Left lung (tissue), 10 donors: Measurements from ENCODE around the gene WWOX. TPM values are rescaled to one million over a fixed set of nuclear protein-coding genes. Genes with fewer than 3 reads are reported as not detected.

ENCODE experiments used
- ATAC-seq: fragments of 200-7000 bp; cut with Tn5 transposase; one replicate; pipeline ENCODE4 v1.9.1; 2020; ENCODE audit warnings: moderate library complexity
- DNase-seq, 4 donors: peaks; one replicate each; pipeline ENCODE4 v3.0.0-alpha.2; 2013 to 2020
- H3K27ac ChIP-seq, 2 donors: fragments of 200-600 bp; sonication (generic) in 1 of 2; one replicate each; pipeline versions ENCODE4 v1.5.0 to v1.8.0; 2020 to 2021
- H3K27me3 ChIP-seq, 2 donors: fragments of 200-600 bp; sonication (generic) in 1 of 2; one replicate each; pipeline versions ENCODE4 v1.5.0 to v1.8.0; 2020 to 2021
- H3K36me3 ChIP-seq, 2 donors: fragments of 200-600 bp; sonication (generic) in 1 of 2; one replicate each; pipeline versions ENCODE4 v1.5.0 to v1.8.0; 2020 to 2021
- H3K4me1 ChIP-seq, 2 donors: fragments of 200-600 bp; one replicate each; pipeline ENCODE4 v1.8.0; 2021
- H3K4me3 ChIP-seq, 2 donors: fragments of 200-600 bp; sonication (generic) in 1 of 2; one replicate each; pipeline versions ENCODE4 v1.5.0 to v1.8.0; 2020 to 2021; ENCODE audit warnings: mild to moderate bottlenecking in 1 of 2
- H3K9me3 ChIP-seq, 2 donors: fragments of 200-600 bp; sonication (generic) in 1 of 2; one replicate each; pipeline versions ENCODE4 v1.5.0 to v1.8.0; 2020 to 2021
- intact Hi-C, 2 donors: fragments of 100-400 bp; cut with DNase I; formaldehyde crosslinking; loops; one replicate each; pipeline versions ENCODE4 v1.11.2 to v1.14.2; 2022
- polyA plus RNA-seq, 6 donors: library from polyadenylated mRNA; unstranded; fragments of 120-200 nt; gene quantifications; one replicate each; pipeline ENCODE4 v1.2.1, GENCODE V29; 2013; ENCODE audit not compliant: insufficient read length in 6 of 6
- total RNA-seq, 2 donors: library from RNA; stranded (reverse); fragmentation: NEBNext Ultra II Directional; extraction: Animal tissue kit (Norgen Biotek cat#: 25700); gene quantifications; one replicate each; pipeline ENCODE4 v1.2.1, GENCODE V29; 2021
- TF ChIP-seq, protein P1 (sequence below), 2 donors: fragments of 200-600 bp; sonication (generic) in 1 of 2; IDR thresholded peaks; one replicate each; pipeline versions ENCODE4 v1.5.0 to v1.8.0; 2021; ENCODE audit warnings: antibody characterized with exemption in 2 of 2
- donor health status: DM: no; HTN: yes; CAD: no.
- donor health status: DM: no; HTN: no; CAD: no.

WWOX gene
- total and polyA plus RNA-seq, 8 donors, result 17.2 to 40.3 (median 30.8) TPM

DNA sequence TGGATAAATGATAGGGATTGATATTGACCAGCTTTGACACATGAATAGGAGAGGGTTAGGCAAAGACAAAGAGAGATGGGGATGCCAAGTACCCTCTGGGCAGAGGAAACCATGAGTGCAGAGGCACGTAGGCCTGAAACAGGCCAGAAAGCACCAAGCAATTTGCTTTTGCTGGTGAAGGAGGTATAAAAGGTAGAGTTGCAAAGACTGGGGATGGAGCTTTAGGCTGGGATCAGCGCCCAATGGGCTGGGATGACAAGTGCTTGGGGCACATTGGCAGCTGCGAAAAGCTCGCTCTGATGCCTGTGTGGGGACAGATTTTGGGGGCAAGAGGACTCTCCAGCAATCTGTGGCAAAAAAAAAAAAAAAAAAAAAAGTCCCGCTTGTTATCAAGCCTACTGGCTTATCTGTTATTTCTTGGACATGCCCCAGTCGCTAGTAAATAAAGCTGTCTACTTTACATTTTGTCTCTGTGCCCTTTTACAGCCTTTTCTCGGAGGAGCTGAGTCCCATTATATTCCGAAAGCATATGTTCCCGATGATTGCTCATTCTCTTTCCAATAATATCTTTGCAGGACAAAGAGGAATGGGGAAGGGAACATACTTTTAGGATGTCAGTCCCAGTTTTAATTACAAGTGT, 922.7 kb downstream of the WWOX start:
- DNase-seq (no peak), ATAC-seq (no peak)
- TF ChIP-seq, protein P1, sequence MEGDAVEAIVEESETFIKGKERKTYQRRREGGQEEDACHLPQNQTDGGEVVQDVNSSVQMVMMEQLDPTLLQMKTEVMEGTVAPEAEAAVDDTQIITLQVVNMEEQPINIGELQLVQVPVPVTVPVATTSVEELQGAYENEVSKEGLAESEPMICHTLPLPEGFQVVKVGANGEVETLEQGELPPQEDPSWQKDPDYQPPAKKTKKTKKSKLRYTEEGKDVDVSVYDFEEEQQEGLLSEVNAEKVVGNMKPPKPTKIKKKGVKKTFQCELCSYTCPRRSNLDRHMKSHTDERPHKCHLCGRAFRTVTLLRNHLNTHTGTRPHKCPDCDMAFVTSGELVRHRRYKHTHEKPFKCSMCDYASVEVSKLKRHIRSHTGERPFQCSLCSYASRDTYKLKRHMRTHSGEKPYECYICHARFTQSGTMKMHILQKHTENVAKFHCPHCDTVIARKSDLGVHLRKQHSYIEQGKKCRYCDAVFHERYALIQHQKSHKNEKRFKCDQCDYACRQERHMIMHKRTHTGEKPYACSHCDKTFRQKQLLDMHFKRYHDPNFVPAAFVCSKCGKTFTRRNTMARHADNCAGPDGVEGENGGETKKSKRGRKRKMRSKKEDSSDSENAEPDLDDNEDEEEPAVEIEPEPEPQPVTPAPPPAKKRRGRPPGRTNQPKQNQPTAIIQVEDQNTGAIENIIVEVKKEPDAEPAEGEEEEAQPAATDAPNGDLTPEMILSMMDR (IDR thresholded peaks at IDR 0.05), result no peak
- Histone ChIP-seq H3K4me3 (no peak overlapping the region), H3K36me3 (no peaks in the 10 kb centered on the region), H3K9me3 (no peaks in the 10 kb centered on the region), H3K27me3 (no peaks in the 10 kb centered on the region), H3K27ac (no peak overlapping the region), H3K4me1 (no peaks in the 10 kb centered on the region)
- intact Hi-C loops, result no loop called here

DNA sequence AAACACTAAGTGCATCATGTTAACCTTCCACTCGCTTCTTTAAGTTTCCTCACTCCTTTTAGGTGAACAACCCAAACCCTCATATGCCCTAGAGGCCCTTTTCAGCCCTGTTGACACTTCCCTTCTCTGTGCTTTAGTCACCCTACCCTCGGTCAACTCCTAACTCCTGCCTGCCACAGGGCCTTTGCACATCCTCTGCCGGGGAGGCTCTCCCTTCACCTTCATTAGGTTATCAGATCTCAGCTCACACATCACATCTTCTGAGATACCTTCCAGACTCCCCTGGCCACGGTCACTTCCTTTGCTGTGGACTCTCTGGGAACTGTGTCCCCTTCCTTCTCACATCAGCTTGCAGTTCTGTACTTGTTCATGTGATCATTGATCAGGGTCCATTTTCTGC, 926.7 kb downstream of the WWOX start:
- Histone ChIP-seq H3K36me3 (no peaks in the 10 kb centered on the region), H3K27ac (no peak overlapping the region), H3K4me3 (no peak overlapping the region), H3K4me1 (no peaks in the 10 kb centered on the region), H3K9me3 (no peaks in the 10 kb centered on the region), H3K27me3 (no peaks in the 10 kb centered on the region)
- TF ChIP-seq, protein P1 (IDR thresholded peaks at IDR 0.05), result no peak
- no peak for ATAC-seq
- intact Hi-C loops, result no loop called here
- no peak for DNase-seq

DNA sequence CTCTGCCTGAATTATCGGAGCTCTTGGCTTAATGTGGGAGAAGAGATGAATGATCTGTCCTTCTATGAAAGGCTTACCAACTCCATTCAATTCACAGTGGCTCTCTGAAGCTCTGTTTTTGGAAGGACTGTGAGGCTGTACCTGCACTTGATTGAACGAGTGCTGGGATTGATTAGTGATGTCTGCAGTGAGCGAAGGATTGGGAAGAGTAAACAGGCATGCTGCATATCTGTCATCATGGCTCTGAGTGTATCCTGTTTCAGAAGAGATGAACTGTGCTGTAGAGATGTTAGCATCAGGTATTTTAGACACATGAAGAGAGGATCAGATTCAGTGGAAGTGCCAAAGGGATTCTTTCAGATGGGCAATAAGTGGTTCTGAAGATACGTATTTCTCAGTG, 937.1 kb downstream of the WWOX start:
- no peak overlapping the region for H3K27ac ChIP-seq
- H3K36me3 ChIP-seq, result no peaks in the 10 kb centered on the region
- TF ChIP-seq, protein P1 (IDR thresholded peaks at IDR 0.05), result no peak
- no peak overlapping the region for H3K4me3 ChIP-seq
- H3K4me1 ChIP-seq, result no peaks in the 10 kb centered on the region
- no peak for ATAC-seq
- no peaks in the 10 kb centered on the region for H3K27me3 ChIP-seq
- intact Hi-C loops, result no loop called here
- no peaks in the 10 kb centered on the region for H3K9me3 ChIP-seq
- DNase-seq, result no peak

DNA sequence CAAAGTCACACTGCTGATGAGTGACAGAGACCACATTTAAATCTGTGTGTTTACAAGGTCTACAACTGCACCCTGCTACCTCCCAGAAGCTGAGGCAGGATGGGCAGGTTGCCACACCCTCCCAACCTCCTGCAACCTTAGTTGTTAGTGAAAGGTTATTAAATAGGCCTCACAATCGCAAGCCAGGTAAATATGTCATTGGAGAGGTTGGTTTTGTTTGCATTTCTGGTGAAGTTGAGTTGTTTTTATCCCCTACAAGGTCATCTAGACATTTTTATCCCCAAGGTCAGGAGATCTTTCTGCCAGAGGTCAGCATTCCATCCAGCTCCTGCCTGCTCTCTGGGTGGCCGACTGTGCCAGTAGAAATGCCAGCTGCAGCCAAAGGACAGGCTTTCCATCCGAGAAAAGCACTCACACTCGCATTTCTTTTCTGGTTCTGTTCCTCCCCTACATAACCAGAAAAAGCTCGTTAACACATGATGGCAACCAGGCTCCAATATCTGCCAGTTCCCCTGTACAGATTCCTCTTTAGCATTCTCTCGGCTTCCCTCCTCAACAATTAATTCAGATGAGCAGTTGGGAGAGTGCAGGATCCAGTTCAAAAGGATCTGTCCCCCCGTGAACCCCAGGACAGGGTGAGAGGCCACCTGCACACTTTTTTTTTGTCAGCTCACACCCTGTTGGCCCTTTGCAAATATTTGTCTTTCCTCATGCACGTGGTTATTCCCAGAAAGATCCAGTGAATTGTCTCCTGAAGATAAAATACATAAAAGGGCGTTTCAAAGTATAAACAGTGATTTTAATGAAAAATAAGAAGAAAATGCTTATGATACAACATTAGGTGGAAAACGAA, 938.3 kb downstream of the WWOX start:
- H3K4me3 ChIP-seq, result no peak overlapping the region
- H3K27me3 ChIP-seq, result no peaks in the 10 kb centered on the region
- DNase-seq (no peak), ATAC-seq (no peak)
- TF ChIP-seq, protein P1 (IDR thresholded peaks at IDR 0.05), result no peak
- H3K36me3 ChIP-seq, result no peaks in the 10 kb centered on the region
- no peak overlapping the region for H3K27ac ChIP-seq
- no peaks in the 10 kb centered on the region for H3K4me1 ChIP-seq
- no peaks in the 10 kb centered on the region for H3K9me3 ChIP-seq
- intact Hi-C loops, result no loop called here

DNA sequence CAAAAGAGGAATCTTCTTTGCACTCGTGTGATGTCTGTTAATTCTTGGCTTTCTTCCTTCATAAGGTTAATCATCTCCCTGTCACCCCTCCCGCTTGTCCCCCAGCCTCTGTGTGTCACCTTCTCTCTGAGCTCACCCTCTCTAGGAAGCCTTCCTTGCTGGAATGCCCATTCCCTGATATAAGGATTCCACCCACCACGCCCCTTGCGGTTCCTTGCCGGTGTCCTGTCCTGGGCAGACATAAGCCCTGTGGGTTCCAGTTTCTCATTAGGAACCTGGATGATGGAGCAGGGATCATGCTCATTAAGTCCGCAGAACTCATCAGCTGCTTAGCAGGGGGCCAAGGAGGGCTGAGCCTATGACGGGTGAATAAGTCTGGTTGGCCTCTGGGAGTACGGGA, 941.8 kb downstream of the WWOX start:
- intact Hi-C loops, result no loop called here
- H3K4me3 ChIP-seq, result no peak overlapping the region
- H3K9me3 ChIP-seq, result no peaks in the 10 kb centered on the region
- DNase-seq, result no peak
- H3K27ac ChIP-seq, result no peak overlapping the region
- H3K36me3 ChIP-seq, result no peaks in the 10 kb centered on the region
- TF ChIP-seq, protein P1 (IDR thresholded peaks at IDR 0.05), result no peak
- no peaks in the 10 kb centered on the region for H3K4me1 ChIP-seq
- ATAC-seq, result no peak
- H3K27me3 ChIP-seq, result no peaks in the 10 kb centered on the region
